GM21515 (cell line): Measurements from ENCODE around the gene EXOC3L4.
"Not testable (repeated sequence)": the region's sequence is repeated elsewhere in the genome, so short reads cannot be mapped to it uniquely, and the experiment has no call there.

Experiments used
- ATAC-seq: cut with Tn5 transposase; IDR thresholded peaks from one replicate; pipeline ENCODE4 v1.9.1; 2021; ENCODE audit not compliant: unreplicated experiment

EXOC3L4 gene

GRCh38 chr14:103146141-103146709 lies 51.7 kb downstream of the EXOC3L4 start:
- no peak for ATAC-seq

GRCh38 chr14:103149351-103150237 lies 55.1 kb downstream of the EXOC3L4 start:
- ATAC-seq, result no peak

- ATAC-seq, result no peak
These were observed 56.9 kb downstream of the EXOC3L4 start for GRCh38 chr14:103151270-103151945.

- ATAC-seq, result no peak
These were observed 60.5 kb downstream of the EXOC3L4 start for GRCh38 chr14:103155010-103155409.

GRCh38 chr14:103155416-103155815 lies 60.9 kb downstream of the EXOC3L4 start:
- not testable (repeated sequence) for ATAC-seq

GRCh38 chr14:103155826-103156394 lies 61.4 kb downstream of the EXOC3L4 start:
- no peak for ATAC-seq

- no peak for ATAC-seq
These were observed 62.3 kb downstream of the EXOC3L4 start for GRCh38 chr14:103156651-103157378.

- ATAC-seq, result no peak
These were observed 63.4 kb downstream of the EXOC3L4 start for GRCh38 chr14:103157969-103158368.

GRCh38 chr14:103158688-103159087 lies 64.2 kb downstream of the EXOC3L4 start:
- no peak for ATAC-seq
